HepG2 (cell line): Measurements from ENCODE around the gene ABHD2. TPM values are rescaled to one million over a fixed set of nuclear protein-coding genes. Genes with fewer than 3 reads are reported as not detected.

Experiments
- ATAC-seq: fragments of 200-7000 bp; cut with Tn5 transposase; 3 replicates; pipeline ENCODE4 v1.9.1; 2020; ENCODE audit warnings: mild to moderate bottlenecking, moderate library complexity
- BruUV-seq: library from RNA; stranded (reverse); fragments of 400-500 nt; replicated peaks from 2 replicates; lab custom pipeline; 2021; lab: Mats Ljungman, UMichigan
- CTCF ChIA-PET: fragments of 300-600 bp; formaldehyde crosslinking; extraction: SDS; loops from one replicate; lab custom pipeline; 2021; ENCODE audit warnings: low total read pairs, inconsistent platforms, low intra/inter-chr PET ratio; lab: Yijun Ruan, JAX
- POLR2A ChIA-PET: fragments of 350-600 bp; sonication (Branson Sonifier 250); formaldehyde crosslinking; loops from one replicate; lab custom pipeline; 2020; ENCODE audit warnings: antibody characterized with exemption, inconsistent platforms; lab: Yijun Ruan, JAX
- DNase-seq: peaks from one replicate; pipeline ENCODE4 v3.0.0-alpha.2; 2015; ENCODE audit warnings: low spot score
- FAIRE-seq: peaks from 3 replicates; lab custom pipeline; 2011; peaks lifted over from hg19 to GRCh38; lab: Jason Lieb, UNC
- H2AFZ ChIP-seq: one replicate; pipeline ENCODE4 v1.6.1; 2011; ENCODE audit warnings: low read length, inconsistent platforms
- H3K27ac ChIP-seq: fragments of 300-600 bp; 3 replicates; pipeline ENCODE4 v1.8.0; 2011; ENCODE audit warnings: mixed run types, mild to moderate bottlenecking, mixed read lengths, low read length, inconsistent platforms; ENCODE audit not compliant: insufficient read depth; ENCODE audit errors: extremely low read length
- H3K27me3 ChIP-seq, 2 experiments: fragments of 200-600 bp in 1 of 2; 2 replicates in 1 of 2; 3 replicates in 1 of 2; pipeline versions ENCODE4 v1.6.0 to v1.8.0; 2011; ENCODE audit warnings: low read length in 2 of 2, mild to moderate bottlenecking in 2 of 2, moderate library complexity in 2 of 2, inconsistent platforms in 1 of 2; ENCODE audit not compliant: insufficient read depth in 2 of 2, control insufficient read depth in 1 of 2
- H3K36me3 ChIP-seq, 2 experiments: fragments of 200-600 bp in 1 of 2; replicated peaks in 1 of 2; 2 replicates in 1 of 2; 3 replicates in 1 of 2; pipeline versions ENCODE4 v1.5.1 to v1.8.0; 2011; ENCODE audit warnings: low read length in 2 of 2, inconsistent platforms in 1 of 2; ENCODE audit not compliant: insufficient read depth in 2 of 2, control insufficient read depth in 1 of 2
- H3K4me1 ChIP-seq: 2 replicates; pipeline ENCODE4 v1.5.1; 2012; ENCODE audit warnings: low read length, inconsistent platforms; ENCODE audit not compliant: insufficient read depth
- H3K4me2 ChIP-seq: 2 replicates; pipeline ENCODE4 v1.6.0; 2011; ENCODE audit warnings: low read depth, low read length, inconsistent platforms
- H3K4me3 ChIP-seq, 3 experiments: fragments of 200-600 bp in 1 of 3; sonication (generic), shearing (Covaris generic) in 1 of 3; replicated peaks in 1 of 3; 2 replicates each; pipeline ENCODE4 v1.5.1; 2011 to 2016; ENCODE audit warnings: low read length in 3 of 3, inconsistent platforms in 2 of 3, low read depth in 2 of 3, mild to moderate bottlenecking in 2 of 3, control low read depth in 1 of 3, mixed read lengths in 1 of 3; ENCODE audit not compliant: insufficient read depth in 1 of 3
- H3K79me2 ChIP-seq: one replicate; pipeline ENCODE4 v1.6.1; 2011; ENCODE audit warnings: low read length, inconsistent platforms; ENCODE audit not compliant: insufficient read depth
- H3K9ac ChIP-seq: 2 replicates; pipeline ENCODE4 v1.6.0; 2011; ENCODE audit warnings: mild to moderate bottlenecking, low read depth, low read length, inconsistent platforms; ENCODE audit not compliant: insufficient read depth
- H3K9me3 ChIP-seq: 2 replicates; pipeline ENCODE4 v1.5.1; 2012; ENCODE audit warnings: mild to moderate bottlenecking, low read length
- H4K20me1 ChIP-seq: 2 replicates; pipeline ENCODE4 v1.6.0; 2011; ENCODE audit warnings: inconsistent platforms, mild to moderate bottlenecking, low read length, moderate library complexity; ENCODE audit not compliant: insufficient read depth
- FOXA1 ChIP-seq, 2 experiments: fragments of 450-650 bp in 1 of 2; sonication (generic) in 1 of 2; formaldehyde crosslinking in 1 of 2; IDR thresholded peaks; 2 replicates each; pipeline versions ENCODE4 v1.4.0 to v1.6.1; 2016 to 2020; ENCODE audit warnings: missing genetic modification reagents in 1 of 2
- GATAD2A ChIP-seq: IDR thresholded peaks from 2 replicates; pipeline ENCODE4 v1.6.1; 2016
- HMG20B ChIP-seq: conservative IDR thresholded peaks from 2 replicates; pipeline ENCODE4 v1.6.1; 2016; ENCODE audit warnings: missing genetic modification reagents, missing compliant biosample characterization
- HOXD1 ChIP-seq: sonication (generic); formaldehyde crosslinking; IDR thresholded peaks from 2 replicates; pipeline ENCODE4 v1.5.0; 2020; ENCODE audit warnings: missing genetic modification reagents
- KAT2B ChIP-seq: fragments of 150-350 bp; IDR thresholded peaks from 2 replicates; pipeline ENCODE4 v1.6.1; 2014; ENCODE audit warnings: low read depth, low read length, borderline replicate concordance
- KLF9 ChIP-seq: IDR thresholded peaks from 2 replicates; pipeline ENCODE4 v1.6.1; 2016; ENCODE audit warnings: low read depth
- MIER2 ChIP-seq: IDR thresholded peaks from 2 replicates; pipeline ENCODE4 v1.6.1; 2016; ENCODE audit warnings: missing biosample characterization, missing genetic modification reagents
- RAD21 ChIP-seq: fragments of 450-650 bp; formaldehyde crosslinking; IDR thresholded peaks from 2 replicates; pipeline ENCODE4 v1.5.0; 2020; ENCODE audit warnings: mild to moderate bottlenecking
- RFX1 ChIP-seq: fragments of 450-650 bp; IDR thresholded peaks from 2 replicates; pipeline ENCODE4 v1.6.1; 2017
- SNRNP70 ChIP-seq: fragments of 200-400 bp; formaldehyde crosslinking; IDR thresholded peaks from 2 replicates; pipeline ENCODE4 v1.6.1; 2017; ENCODE audit warnings: mild to moderate bottlenecking, low read depth, low read length, moderate library complexity
- ZBTB4 ChIP-seq: sonication (generic); formaldehyde crosslinking; IDR thresholded peaks from 2 replicates; pipeline ENCODE4 v1.4.0; 2020; ENCODE audit warnings: missing genetic modification reagents, mild to moderate bottlenecking, borderline replicate concordance
- ZNF33B ChIP-seq: sonication (generic); formaldehyde crosslinking; IDR thresholded peaks from 2 replicates; pipeline ENCODE4 v1.5.1; 2020; ENCODE audit warnings: mild to moderate bottlenecking, missing genetic modification reagents
- ZNF737 ChIP-seq: sonication (generic); formaldehyde crosslinking; IDR thresholded peaks from 2 replicates; pipeline ENCODE4 v1.5.0; 2020; ENCODE audit warnings: missing genetic modification reagents, mild to moderate bottlenecking, borderline replicate concordance
- ZNF749 ChIP-seq: sonication (generic); formaldehyde crosslinking; IDR thresholded peaks from 2 replicates; pipeline ENCODE4 v1.8.0; 2022; ENCODE audit warnings: mild to moderate bottlenecking, missing genetic modification reagents, moderate library complexity, borderline replicate concordance
- ZNF780A ChIP-seq: sonication (generic); formaldehyde crosslinking; IDR thresholded peaks from 2 replicates; pipeline ENCODE4 v1.8.0; 2022; ENCODE audit warnings: mild to moderate bottlenecking, missing genetic modification reagents, moderate library complexity
- WGBS: methylation state at CpG from one replicate; pipeline ENCODE4 v1.1.6; 2017; ENCODE audit warnings: low lambda C conversion rate; 5-methylcytosine and 5-hydroxymethylcytosine counted together
- in situ Hi-C: cut with HindIII; loops from 2 replicates; pipeline ENCODE4 v1.10.0; 2017; ENCODE audit warnings: low pct_unique_long_range_greater_than_20kb; ENCODE audit not compliant: extremely low pct_ligation_motif_present
- intact Hi-C: fragments of 100-400 bp; cut with micrococcal nuclease; formaldehyde crosslinking; loops from one replicate; pipeline ENCODE4 v1.10.0; 2022; ENCODE audit not compliant: unreplicated experiment
- polyA plus RNA-seq, 8 experiments: library from polyadenylated mRNA; depleted of rRNA in 3 of 8; stranded (reverse) in 7 of 8; unstranded in 1 of 8; fragments of >200 nt; fragmentation: Illumina TruSeq in 4 of 8; extraction: Trizol in 4 of 8; gene quantifications; 2 replicates each; pipeline versions ENCODE4 v1.2.1 to v1.2.3, GENCODE V29; 2011 to 2016; ENCODE audit warnings: low read depth in 4 of 8, missing spikeins in 1 of 8, mixed read lengths in 1 of 8; ENCODE audit not compliant: insufficient read depth in 1 of 8
- total RNA-seq, 5 experiments: library from RNA; depleted of rRNA; stranded (reverse); fragments of >200 nt; fragmentation: Illumina TruSeq; extraction: Trizol; gene quantifications; 2 replicates each; pipeline ENCODE4 v1.2.3, GENCODE V29; 2016; ENCODE audit warnings: low read depth in 1 of 5
- TF ChIP-seq, protein P1 (sequence below): sonication (generic); formaldehyde crosslinking; IDR thresholded peaks from 2 replicates; pipeline ENCODE4 v1.8.1; 2023; ENCODE audit warnings: mild to moderate bottlenecking, missing genetic modification reagents

The ABHD2 gene
- total and polyA plus RNA-seq, 2 of the 13 experiments (the other 11 are each of a cell fraction or from before 2014, with no cell fraction given), result 14.8 to 22.4 TPM

DNA sequence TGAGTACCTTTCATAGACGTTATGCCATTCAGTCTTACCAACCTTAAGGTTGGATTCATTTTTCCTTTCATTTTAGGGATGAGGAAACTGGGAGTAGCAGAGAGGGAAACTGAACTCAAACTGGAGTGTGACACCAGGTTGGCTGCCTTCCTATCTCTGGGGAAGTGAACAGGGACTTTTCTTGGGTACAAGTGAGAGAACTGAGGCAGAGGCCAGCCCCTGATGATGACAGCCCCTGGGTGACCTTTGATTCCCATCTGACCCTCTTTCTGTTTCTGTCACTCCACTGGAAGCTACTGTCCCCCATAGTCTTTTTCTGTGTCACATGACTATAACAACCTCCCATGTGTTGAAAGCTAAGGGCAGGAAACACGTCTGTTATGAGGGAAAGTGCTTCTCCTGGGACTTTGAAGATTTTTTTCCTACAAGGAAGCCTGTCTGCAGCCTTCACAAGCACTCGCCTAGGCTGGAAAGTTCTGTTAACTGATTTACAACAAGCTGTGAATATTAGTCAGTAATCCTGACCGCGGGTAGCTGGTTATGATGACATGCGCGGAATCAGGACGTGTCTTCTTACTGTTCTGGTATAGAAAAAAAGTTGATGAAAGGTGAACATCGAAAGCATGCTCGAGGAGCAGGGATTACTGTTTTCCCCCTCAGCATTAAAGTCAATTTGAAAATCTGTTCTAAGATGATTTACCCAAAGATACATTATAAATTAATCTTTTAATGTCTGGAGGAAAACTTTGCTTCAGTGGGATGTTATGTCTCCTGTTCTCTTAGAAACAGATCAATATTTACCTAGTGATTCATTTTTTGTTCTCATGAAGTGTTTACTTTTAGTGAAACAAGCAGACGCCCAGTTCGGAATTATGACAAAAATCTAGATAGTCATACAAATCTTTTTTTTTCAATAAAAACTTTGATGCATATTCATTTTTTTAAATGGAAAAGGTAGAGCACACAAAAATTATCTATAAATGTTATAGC, 31.5 kb downstream of the ABHD2 start:
- Histone ChIP-seq H4K20me1 (no peaks in the 10 kb centered on the region), H3K4me2 (no peak overlapping the region), H3K9me3 (no peaks in the 10 kb centered on the region), H3K27ac (peak overlapping the region; percentile 90), H3K9ac (peak overlapping the region; percentile 66), H3K27me3 (no peaks in the 10 kb centered on the region), H3K4me1 (peaks cover 96% of the 10 kb centered on the region), H2AFZ (no peak overlapping the region), H3K36me3 (peaks cover 3 to 30% of the 10 kb centered on the region in 2 experiments), H3K79me2 (peaks cover 2% of the 10 kb centered on the region), H3K4me3 (no peak overlapping the region)
- BruUV-seq, result no TSS peak
- in situ Hi-C loops, result no loop called here
- intact Hi-C loops, result no loop called here
- POLR2A ChIA-PET, result interaction anchor here (1.1 to 2.3 kb wide), 4 partner anchors 9 to 32 kb away, joined by 4 to 11 read pairs (median 6); partner anchors contain the start of gene ABHD2
- WGBS, result 72% methylated on average over 12 of the region's 12 CpGs
- FAIRE-seq (no peak), ATAC-seq (no peak), DNase-seq (peak; percentile 51)
- CTCF ChIA-PET, result no interaction called here
- TF ChIP-seq MIER2 (CRISPR knock-in tag), result no peak
- TF ChIP-seq, protein P1, sequence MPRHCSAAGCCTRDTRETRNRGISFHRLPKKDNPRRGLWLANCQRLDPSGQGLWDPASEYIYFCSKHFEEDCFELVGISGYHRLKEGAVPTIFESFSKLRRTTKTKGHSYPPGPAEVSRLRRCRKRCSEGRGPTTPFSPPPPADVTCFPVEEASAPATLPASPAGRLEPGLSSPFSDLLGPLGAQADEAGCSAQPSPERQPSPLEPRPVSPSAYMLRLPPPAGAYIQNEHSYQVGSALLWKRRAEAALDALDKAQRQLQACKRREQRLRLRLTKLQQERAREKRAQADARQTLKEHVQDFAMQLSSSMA (CRISPR knock-in tag), result no peak
- peak; percentile 46; the same call in 1 of the 2 replicates for TF ChIP-seq GATAD2A
- no peak for TF ChIP-seq RAD21 (CRISPR knock-in tag)
- no peak for TF ChIP-seq KAT2B
- no peak for TF ChIP-seq HOXD1 (CRISPR knock-in tag)
- TF ChIP-seq SNRNP70, result no peak
- TF ChIP-seq ZNF33B (CRISPR knock-in tag), result no peak
- TF ChIP-seq ZNF737, result no peak
- no peak for TF ChIP-seq KLF9 (CRISPR knock-in tag)
- TF ChIP-seq ZBTB4 (CRISPR knock-in tag), result peak; percentile 64; the same call in 1 of the 2 replicates
- TF ChIP-seq FOXA1 (IDR thresholded peaks at IDR 0.05), result peak; percentile 90
- no peak; the same call in 1 of the 2 replicates for TF ChIP-seq FOXA1 (CRISPR knock-in tag; IDR thresholded peaks at IDR 0.05)
- TF ChIP-seq ZNF749 (CRISPR knock-in tag), result no peak
- TF ChIP-seq RFX1, result peak; percentile 65
- no peak for TF ChIP-seq ZNF780A (CRISPR knock-in tag)
- TF ChIP-seq HMG20B, result no peak
